ENCODE measurements around the gene GNAI2.
"Not testable (repeated sequence)": the region's sequence is repeated elsewhere in the genome, so short reads cannot be mapped to it uniquely, and the experiment has no call there.

GNAI2 gene

DNA sequence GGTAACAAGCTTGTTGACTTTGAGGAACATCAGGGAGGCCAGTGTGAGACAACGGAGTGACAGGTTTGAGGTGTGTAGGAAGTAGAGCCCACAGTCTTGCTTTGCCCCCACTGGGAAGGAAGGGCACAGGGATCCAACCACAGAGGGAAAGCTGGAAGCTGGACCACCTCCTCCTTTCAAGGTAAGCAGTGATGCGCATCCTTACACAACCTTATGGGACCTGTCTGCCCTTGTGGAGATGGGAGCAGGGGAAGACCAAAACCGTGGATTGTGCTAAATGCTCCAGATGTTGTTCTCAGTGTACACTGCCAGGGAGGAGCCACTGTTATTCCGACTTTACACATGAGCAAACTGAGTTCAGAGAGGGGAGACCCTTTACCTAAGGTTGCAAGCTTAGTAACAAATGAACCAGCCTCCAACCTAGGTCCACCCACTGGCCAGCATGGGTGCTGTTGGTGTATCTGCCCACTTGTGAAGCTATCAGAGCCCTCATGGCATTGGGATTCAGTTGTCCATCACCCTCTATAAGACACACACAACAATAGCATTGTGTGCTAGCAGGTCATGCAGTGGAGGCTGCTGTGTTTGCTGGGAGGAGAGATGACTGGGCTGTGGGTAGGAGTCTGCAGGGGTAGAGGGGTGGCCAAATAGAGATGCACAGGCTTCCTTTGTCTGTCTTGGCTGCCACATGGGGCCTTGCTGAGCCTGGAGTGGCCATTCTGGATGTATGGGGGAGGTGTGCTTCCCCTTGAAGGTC lies 42.3 kb downstream of the GNAI2 start:
- DNase-seq (ENCODE audit: low spot score): no peak

DNA sequence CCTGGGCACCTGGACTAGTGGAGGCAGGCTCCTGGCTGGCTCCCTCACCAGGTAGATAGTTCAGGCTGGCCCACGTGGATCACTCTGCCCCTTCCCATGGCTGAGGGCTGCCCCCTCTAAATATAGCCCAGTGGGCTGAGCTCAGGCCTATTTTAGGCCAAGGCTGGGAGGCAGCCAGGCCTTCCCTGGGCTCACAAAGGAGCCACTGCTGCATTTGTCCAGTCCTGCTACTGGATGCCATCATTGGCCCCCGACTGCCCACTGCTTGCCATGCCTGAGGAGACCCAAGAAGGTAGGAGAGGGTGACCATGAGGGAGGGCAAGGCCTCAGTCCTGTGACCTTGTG lies 42.8 kb downstream of the GNAI2 start, which contains the start of gene LSMEM2:
TSS of gene LSMEM2 (plus strand) at position 208 of the 345 bp plus-strand sequence. CDS start at position 235, 27 bp downstream.
- DNase-seq (ENCODE audit: low spot score): no peak

DNA sequence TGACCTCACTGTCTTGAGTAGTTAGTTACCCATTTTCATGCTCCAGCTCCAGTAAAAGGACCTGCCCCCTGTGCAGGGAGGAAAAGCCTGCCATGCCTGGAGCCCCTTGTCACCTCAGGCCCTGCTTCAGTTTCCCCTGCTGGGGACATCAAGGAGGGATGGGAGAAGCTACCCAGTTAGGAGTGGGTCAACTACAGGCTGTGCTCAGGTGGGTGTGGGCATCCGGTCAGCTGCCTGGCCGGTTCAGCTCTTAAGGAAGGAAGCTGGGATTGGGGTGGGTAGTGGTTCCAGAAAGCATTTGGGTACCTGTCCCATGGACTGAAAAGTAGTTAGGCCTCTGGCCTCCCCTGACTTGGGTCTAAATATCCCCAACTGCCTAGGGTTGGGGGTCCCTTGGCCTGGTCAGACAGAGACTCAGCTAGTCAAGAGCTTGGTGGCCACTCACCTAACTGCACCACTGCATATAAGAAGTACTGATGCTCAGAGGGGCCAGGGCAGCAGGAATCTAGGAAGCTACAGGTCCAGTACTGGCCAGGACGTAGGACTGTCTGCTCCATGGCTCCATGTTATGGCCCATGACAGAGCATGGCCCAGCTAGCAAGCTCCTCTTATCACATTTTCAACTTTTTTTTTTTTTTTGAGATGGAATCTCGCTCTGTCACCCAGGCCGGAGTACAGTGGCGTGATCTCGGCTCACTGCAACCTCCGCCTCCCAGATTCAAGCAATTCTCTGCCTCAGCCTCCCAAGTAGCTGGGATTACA lies 43.4 kb downstream of the GNAI2 start:
- DNase-seq (ENCODE audit: low spot score): no peak

GRCh38 chr3:50284121-50284520 lies 48.1 kb downstream of the GNAI2 start:
- DNase-seq (ENCODE audit: low spot score): not testable (repeated sequence)

DNA sequence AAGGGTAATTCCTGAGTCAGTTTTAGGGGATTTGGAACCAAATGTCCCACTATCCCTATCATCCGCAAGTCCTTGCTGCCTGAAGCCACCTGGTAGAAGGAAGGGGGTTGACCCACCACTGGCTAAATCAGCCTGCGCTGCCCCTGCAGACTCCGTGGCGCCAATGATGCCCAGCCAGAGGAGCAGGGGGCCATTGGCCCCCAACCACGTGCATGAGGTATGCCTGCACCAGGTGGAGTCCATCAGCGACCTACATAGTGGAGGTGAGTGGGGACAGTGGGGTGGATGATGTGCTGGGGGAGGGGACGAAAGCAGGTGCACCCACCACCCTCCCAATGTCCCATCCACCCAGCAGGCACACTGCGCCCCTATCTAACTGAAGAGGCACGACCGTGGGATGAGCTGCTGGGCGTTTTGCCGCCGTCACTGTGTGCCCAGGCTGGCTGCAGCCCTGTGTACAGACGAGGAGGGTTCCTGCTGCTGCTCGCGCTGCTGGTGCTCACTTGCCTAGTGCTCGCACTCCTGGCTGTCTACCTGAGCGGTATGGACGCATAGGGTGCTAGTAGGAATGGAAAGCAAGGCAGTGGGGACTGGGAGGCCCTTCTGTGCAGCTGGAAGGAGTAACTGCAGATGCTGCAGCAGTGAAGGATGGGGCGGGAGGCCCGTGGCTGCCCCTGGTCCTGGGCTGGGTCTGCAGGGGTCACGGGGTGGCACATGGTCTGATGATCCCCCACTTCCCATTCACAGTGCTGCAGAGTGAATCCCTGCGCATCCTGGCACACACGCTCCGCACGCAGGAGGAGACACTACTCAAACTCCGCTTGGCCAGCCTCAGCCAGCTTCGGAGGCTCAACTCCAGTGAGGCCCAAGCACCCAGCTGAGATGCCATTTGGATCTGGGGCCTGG lies 50.6 kb downstream of the GNAI2 start:
- no peak for DNase-seq (ENCODE audit: low spot score)

- no peak for DNase-seq (ENCODE audit: low spot score)
Measured at GRCh38 chr3:50287262-50287661, 51.3 kb downstream of the GNAI2 start.

DNA sequence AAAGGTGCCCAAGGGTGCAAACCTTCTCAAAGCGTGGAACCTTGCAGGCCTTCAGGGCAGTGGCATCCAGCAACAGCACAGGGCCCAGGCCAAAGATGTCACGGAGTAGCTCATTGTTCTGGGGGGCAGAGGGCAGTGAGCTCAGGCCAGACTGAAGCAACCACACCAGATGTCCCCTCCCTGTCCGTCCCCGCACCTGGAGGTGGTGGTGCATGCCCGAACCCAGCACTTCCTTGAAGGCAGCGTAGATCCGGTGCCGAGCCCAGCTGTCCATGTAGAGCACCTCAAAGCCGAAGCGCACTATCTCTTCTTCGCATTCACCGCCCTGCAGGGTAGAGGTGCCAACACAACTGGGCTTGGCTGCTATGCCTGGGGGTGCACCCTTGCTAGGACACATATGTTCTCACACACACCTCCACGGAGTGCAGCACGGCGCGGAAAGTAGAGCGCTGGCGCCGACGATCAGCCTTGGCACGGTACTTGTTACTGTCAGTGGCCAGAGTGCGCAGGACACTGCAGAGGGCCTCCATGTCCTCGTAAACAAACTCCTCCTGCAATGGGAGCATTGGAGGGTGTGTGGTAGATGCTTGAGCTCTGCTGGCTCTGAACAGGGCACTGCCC lies 52.5 kb downstream of the GNAI2 start:
- no peak for DNase-seq (ENCODE audit: low spot score)

GRCh38 chr3:50289130-50289529 lies 53.1 kb downstream of the GNAI2 start:
- no peak for DNase-seq (ENCODE audit: low spot score)

- DNase-seq (ENCODE audit: low spot score): no peak
Measured at GRCh38 chr3:50290161-50290641, 54.2 kb downstream of the GNAI2 start.

DNA sequence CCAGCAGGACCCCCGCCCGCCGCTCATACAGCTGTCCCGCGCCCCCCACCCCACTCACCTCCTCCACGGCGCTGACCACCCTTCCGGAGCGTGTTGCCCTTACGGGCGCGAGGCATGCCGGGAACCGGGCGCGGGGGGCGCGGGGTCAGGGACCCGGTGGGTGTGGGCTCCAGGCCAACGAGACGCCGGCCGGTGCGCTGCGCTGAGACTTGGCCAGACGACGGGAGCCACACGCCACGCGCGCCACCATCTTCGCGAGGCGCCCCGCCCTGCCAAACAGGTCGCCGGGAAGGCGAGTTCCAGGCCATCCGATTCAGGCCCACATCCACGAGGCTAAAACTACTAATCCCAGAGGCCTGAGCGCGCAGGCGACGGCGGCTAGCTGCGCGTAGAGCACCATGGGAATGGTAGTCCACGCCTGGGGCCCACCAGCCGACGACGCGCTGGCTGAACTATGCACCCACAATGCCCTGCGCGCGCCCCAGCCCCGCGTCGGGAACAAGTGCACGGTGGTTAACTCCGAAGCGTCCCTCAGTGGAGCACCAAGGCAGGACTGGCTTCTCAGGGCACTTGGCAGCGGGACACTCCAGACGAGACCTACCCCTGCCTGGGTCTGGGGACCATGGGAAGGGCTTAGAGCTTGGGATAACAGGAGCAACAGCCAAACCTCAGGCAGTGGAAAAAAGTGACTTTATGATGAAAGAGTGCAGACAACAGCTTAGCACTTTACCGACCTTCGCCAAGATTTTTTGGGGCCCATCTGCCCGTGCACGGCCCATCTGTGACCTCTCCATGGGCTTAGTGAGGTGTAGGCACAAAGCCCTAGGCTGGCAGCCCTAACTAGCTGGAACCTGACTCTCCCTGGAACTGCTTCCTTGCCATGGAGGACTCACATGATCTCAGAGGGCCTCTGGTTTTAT lies 56.4 kb downstream of the GNAI2 start, which contains the start of gene IFRD2:
TSS of gene IFRD2 (minus strand) at position 271 of the 920 bp plus-strand sequence. CDS start at position 116, 155 bp downstream.
- DNase-seq (ENCODE audit: low spot score): peak; percentile 98

DNA sequence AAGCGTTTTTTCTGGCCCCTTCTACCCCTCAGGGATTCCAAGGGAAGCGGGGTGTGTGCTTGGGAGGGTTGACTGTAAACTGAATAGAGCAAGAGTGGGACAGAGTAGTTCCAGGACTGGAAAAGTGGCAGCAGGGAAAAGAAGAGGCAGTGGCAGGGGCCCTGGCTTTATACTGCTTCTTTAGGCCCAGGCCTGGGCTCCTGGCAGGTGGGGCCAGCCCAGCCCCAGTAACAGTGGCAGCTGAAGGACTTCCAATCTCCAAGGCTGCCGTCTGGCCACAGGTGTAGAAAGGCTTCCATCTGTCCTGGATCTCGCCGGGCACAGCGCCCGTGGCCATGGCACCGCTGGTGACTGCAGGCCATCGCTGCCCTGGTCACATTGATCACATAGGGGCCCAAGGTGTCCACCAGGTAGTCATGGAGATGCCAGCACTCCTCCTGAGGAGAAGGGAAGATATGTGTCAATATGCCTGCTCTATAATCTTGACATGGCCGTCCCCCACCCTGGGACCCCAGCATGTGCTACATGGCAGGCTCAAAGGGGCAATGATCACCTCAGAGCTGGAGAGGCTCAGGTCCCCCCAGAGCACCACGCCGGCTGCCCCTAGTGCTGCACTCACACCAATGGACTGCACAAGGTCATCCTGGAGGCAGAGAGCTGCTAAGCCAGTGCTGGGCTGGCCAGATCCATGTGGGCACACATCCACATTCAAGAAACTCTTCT lies 57.2 kb downstream of the GNAI2 start:
- DNase-seq (ENCODE audit: low spot score): no peak

DNA sequence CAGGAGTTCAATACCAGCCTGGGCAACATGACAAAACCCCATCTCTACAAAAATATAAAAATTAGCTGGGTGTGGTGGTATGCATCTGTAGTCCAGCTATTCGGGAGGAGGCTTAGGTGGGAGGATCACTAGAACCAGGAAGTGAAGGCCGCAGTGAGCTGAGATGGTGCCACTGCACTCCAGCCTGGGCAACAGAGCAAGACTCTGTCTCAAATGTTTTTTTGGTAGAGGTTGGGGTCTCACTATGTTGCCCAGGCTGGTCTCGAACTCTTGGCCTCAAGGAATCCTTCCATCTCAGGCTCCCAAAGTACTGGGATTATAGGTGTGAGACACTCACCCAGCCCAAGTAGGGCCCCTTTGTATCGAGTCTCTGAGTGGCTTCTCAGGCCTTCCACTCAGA lies 58.1 kb downstream of the GNAI2 start:
- DNase-seq (ENCODE audit: low spot score): no peak

DNA sequence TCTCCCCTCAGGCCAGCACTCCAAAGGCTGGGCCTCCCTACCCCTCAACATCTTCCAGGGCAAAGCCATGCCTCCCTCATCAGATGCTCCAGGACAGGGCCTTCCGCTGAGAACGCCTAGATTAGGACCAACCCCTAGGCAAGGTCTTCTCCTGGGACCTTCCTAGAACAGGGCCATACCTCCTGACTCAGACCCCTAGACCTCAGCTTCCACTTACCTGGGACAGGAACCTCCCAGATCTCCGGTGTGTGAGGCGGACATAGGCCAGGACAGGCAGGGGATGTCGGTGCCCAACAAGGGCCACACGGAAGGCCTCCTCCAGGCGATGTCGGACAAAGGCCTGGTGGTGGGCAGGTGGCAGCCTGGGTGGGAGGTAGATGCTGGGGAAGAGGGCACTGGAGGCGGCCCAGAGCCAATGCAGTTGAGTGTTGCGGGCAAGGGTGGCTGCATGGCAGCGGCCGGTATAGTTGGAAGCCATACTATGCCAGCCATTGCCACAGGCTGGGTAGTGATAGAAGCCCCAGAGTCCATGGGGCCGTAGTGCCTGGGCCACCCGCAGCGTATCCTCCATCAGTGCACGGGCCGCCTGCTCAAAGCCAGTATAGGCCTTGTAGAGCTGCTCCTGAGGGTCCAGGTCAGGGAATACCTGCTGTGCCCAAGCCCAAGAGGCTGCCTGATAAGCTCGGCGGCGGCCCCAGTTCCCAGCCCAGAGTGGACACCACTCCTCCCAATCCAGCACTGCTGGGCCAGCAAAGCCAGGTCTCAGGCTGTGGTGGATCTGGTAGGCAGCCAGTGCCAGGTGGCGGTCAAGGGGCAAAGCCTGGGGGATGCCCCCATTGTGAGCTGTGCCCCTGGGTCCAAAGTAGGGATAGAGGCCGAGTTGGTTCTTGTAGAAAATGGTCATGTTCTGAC lies 58.7 kb downstream of the GNAI2 start:
- DNase-seq (ENCODE audit: low spot score): no peak

GRCh38 chr3:50295553-50296431 lies 59.8 kb downstream of the GNAI2 start:
- DNase-seq (ENCODE audit: low spot score): no peak

GRCh38 chr3:50296721-50297383 lies 60.8 kb downstream of the GNAI2 start:
- DNase-seq (ENCODE audit: low spot score): no peak

DNA sequence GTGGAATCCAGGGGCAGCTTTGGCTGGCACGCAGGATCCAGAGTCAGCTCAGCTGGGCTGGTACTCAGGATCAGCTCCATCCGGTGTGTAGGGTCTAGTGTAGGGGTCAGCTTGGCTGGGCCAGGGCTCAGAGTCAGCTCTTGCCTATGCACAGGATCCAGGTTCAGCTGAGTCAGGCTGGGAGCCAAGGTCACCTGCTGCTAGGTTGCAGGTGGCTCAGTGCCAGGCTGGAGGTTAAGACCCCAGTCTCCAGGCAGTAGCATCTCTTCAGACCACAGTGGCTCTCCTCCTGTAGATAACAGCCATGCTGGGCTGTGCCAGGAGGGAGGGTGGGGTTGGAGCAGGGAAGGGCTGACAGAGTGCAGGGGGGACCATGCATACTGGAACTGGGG lies 61.4 kb downstream of the GNAI2 start:
- DNase-seq (ENCODE audit: low spot score): no peak

Measured in LoVo (cell line).